GM12872 (cell line): Measurements from ENCODE around the gene RPS4Y2.

ENCODE experiments used
- CTCF ChIP-seq: IDR thresholded peaks from 3 replicates; pipeline ENCODE4 v1.5.1; 2011; ENCODE audit warnings: low read depth, mild to moderate bottlenecking, low read length, moderate library complexity; ENCODE audit not compliant: insufficient read depth

RPS4Y2 gene

GRCh38 chrY:20784965-20785364 lies 29.1 kb downstream of the RPS4Y2 start:
- no peak for TF ChIP-seq CTCF

- no peak for TF ChIP-seq CTCF
These were observed 31.2 kb downstream of the RPS4Y2 start for GRCh38 chrY:20787076-20787475.

- no peak for TF ChIP-seq CTCF
These were observed 42.6 kb downstream of the RPS4Y2 start for GRCh38 chrY:20798351-20799049.

- TF ChIP-seq CTCF: no peak
These were observed 46.8 kb downstream of the RPS4Y2 start for GRCh38 chrY:20802659-20803058.

- TF ChIP-seq CTCF: no peak
These were observed 50.3 kb downstream of the RPS4Y2 start for GRCh38 chrY:20806243-20806642.

- no peak for TF ChIP-seq CTCF
These were observed 57.6 kb downstream of the RPS4Y2 start for GRCh38 chrY:20813459-20813858.

GRCh38 chrY:20814794-20815193 lies 58.9 kb downstream of the RPS4Y2 start:
- no peak for TF ChIP-seq CTCF
